Stimulated activated effector memory CD8-positive, alpha-beta T cell treated with anti-CD3 and anti-CD28 coated beads, Interleukin-12 subunit alpha, Interleukin-12 subunit beta, amount 100 ng/mL, for 72 hours (primary cell): Measurements from ENCODE around the gene ARPC1A.
"Not testable (repeated sequence)": the region's sequence is repeated elsewhere in the genome, so short reads cannot be mapped to it uniquely, and the experiment has no call there.

Experiments
- ATAC-seq: fragments of 150-1000 bp; cut with Tn5 transposase; 2 replicates; pipeline ENCODE4 v1.10.0; 2021
- DNase-seq, 2 donors: peaks; one replicate each; pipeline ENCODE4 v3.0.0; 2021 to 2022; ENCODE audit warnings: low spot score in 2 of 2
- H3K27ac Mint-ChIP-seq: one replicate; pipeline ENCODE4 v1.8.0; 2022; ENCODE audit warnings: mild to moderate bottlenecking, mixed read lengths
- H3K36me3 Mint-ChIP-seq: one replicate; pipeline ENCODE4 v1.8.0; 2022; ENCODE audit warnings: mild to moderate bottlenecking, mixed read lengths
- H3K4me1 Mint-ChIP-seq: one replicate; pipeline ENCODE4 v1.8.0; 2022; ENCODE audit warnings: mixed read lengths
- H3K4me3 Mint-ChIP-seq: one replicate; pipeline ENCODE4 v1.8.0; 2022; ENCODE audit warnings: mild to moderate bottlenecking, mixed read lengths
- H3K9me3 Mint-ChIP-seq: one replicate; pipeline ENCODE4 v1.8.0; 2022; ENCODE audit warnings: mixed read lengths

The ARPC1A gene

DNA sequence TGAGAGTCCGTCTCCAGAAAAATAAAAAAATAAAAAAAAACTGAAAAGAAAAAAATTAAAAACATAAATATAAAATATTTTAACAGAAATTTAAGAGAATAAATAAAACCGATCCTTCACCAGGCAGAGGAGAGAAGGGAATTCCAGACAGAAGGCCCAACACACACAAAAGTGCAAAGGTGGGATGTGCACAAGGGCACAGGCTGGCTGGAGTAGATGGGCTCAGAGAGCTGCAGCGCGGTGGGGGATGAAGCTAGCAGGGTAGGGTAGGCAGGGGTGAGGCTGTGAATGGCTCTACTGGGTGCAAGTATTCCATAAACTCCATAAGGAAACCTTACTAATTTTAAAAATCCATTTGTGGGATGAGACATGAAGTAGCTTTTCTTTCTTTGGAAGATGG is 15.7 kb upstream of the ARPC1A start:
- Mint-ChIP-seq H3K9me3 (no peaks in the 10 kb centered on the region), H3K36me3 (no peaks in the 10 kb centered on the region), H3K27ac (no peak overlapping the region), H3K4me1 (peaks cover 19% of the 10 kb centered on the region), H3K4me3 (no peak overlapping the region)
- ATAC-seq: no peak
- no peak for DNase-seq

DNA sequence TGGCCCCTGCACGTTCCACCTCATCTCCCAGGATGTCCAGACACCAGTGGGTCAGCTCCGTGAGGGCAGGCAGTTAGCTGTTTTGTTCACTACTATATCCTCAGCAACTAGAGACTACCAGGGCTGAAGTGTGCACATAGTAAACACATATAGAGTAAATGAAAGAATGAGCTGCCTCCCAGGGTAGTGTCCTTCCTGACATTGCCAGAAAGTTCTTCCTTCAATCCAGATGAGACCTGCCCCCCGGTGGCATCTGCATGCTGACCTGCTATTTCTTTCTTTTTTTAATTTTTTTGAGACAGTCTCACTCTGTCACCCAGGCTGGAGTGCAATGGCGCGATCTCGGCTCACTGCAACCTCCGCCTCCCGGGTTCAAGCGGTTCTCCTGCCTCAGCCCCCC is 14.0 kb upstream of the ARPC1A start:
- Mint-ChIP-seq H3K9me3 (no peaks in the 10 kb centered on the region), H3K4me3 (no peak overlapping the region), H3K36me3 (no peaks in the 10 kb centered on the region), H3K4me1 (peaks cover 19% of the 10 kb centered on the region), H3K27ac (no peak overlapping the region)
- DNase-seq (no peak), ATAC-seq (no peak)

- Mint-ChIP-seq H3K27ac (no peak overlapping the region), H3K36me3 (no peaks in the 10 kb centered on the region), H3K4me1 (peaks cover 19% of the 10 kb centered on the region), H3K9me3 (no peaks in the 10 kb centered on the region), H3K4me3 (no peak overlapping the region)
- ATAC-seq: peak; percentile 53
- peak; percentile 71 to 86 for DNase-seq
These were observed 13.1 kb upstream of the ARPC1A start for GRCh38 chr7:99312316-99313203.

GRCh38 chr7:99313204-99313573 is 12.5 kb upstream of the ARPC1A start:
- H3K27ac Mint-ChIP-seq: no peak overlapping the region

DNA sequence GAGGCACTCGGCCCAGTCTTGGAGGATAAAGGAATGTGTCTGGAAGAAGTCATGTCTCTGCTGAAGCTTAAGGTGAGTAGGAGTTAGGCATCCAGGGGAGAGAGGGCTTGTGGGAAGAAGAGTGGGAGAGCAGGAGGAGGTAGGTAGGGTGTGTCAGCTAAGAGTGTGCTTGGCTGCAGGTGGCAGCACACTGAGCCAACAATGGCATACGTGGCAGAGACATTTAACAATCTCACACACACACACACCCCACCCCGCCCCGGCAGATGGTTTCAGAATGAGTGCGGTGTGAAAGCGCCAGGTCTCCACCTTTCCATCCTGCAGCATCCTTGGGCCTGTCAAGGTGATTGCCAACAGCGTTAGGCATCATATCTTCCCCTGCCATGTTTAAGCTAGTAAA is 11.2 kb upstream of the ARPC1A start:
- Mint-ChIP-seq H3K27ac (no peak overlapping the region), H3K9me3 (no peaks in the 10 kb centered on the region), H3K4me1 (peaks cover 19% of the 10 kb centered on the region), H3K4me3 (no peak overlapping the region), H3K36me3 (no peaks in the 10 kb centered on the region)
- peak in 1 of 2 donors; percentile 62 for DNase-seq
- ATAC-seq: peak; percentile 88

More at GRCh38 chr7:99313204-99313573, 12.5 kb upstream of the ARPC1A start:
- Mint-ChIP-seq H3K4me3 (no peak overlapping the region), H3K4me1 (peaks cover 19% of the 10 kb centered on the region), H3K36me3 (no peaks in the 10 kb centered on the region), H3K9me3 (no peaks in the 10 kb centered on the region)
- no peak for DNase-seq
- ATAC-seq: no peak

DNA sequence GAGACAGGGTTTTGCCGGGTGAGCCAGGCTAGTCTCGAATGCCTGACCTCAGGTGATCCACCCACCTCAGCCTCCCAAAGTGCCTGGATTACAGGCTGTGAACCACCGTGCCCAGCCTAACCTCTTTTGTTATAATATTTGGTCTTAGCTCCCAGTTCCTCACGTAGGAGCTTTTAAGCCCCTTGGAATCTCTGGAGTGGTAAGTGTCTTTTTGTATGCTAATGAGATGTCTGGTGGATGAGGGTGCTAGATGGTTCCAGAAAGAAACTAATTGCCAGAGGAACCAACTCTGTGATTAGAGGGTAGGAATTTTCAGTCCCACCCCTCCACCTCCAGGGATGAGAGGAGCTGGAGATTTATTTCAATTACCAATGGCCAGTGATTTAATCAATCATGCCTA is 5.3 kb upstream of the ARPC1A start:
- DNase-seq (no peak), ATAC-seq (no peak)
- Mint-ChIP-seq H3K36me3 (peaks cover 12% of the 10 kb centered on the region), H3K27ac (no peak overlapping the region), H3K9me3 (no peaks in the 10 kb centered on the region), H3K4me3 (no peak overlapping the region), H3K4me1 (no peaks in the 10 kb centered on the region)

- not testable (repeated sequence) for ATAC-seq, H3K4me3 Mint-ChIP-seq, H3K27ac Mint-ChIP-seq, DNase-seq, H3K9me3 Mint-ChIP-seq
- Mint-ChIP-seq H3K36me3 (peaks cover 35% of the 10 kb centered on the region), H3K4me1 (peaks cover 11% of the 10 kb centered on the region)
These were observed 3.0 kb upstream of the ARPC1A start for GRCh38 chr7:99322659-99323058.

DNA sequence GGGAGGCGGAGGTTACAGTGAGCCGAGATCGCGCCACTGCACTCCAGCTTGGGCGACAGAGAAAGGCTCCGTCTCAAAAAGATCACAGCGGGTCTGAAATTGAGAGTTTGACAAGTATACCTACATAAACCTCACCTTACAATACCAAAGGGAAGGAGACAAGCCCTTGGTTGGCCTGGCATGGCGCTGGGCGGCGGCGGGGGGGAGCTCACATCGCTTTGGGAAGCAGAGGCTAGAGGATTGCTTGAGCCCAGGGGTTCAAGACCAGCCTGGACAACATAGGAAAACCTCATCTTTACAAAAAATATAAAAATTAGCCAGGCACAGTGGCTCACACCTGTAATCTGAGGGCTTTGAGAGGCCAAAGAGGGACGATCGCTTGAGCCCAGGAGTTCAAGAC is 1.1 kb upstream of the ARPC1A start:
- Mint-ChIP-seq H3K4me3 (peak overlapping the region; percentile 88), H3K27ac (peak overlapping the region; percentile 94), H3K36me3 (peaks cover 38% of the 10 kb centered on the region), H3K4me1 (peaks cover 26% of the 10 kb centered on the region), H3K9me3 (no peaks in the 10 kb centered on the region)
- no peak for ATAC-seq
- no peak for DNase-seq

GRCh38 chr7:99325001-99325493 is 651 bp upstream of the ARPC1A start:
- ATAC-seq (no peak), DNase-seq (no peak)
- H3K4me3 Mint-ChIP-seq: peak overlapping the region; percentile 88
- H3K36me3 Mint-ChIP-seq: peaks cover 38% of the 10 kb centered on the region
- peaks cover 31% of the 10 kb centered on the region for H3K4me1 Mint-ChIP-seq
- H3K27ac Mint-ChIP-seq: peak overlapping the region; percentile 94
- no peaks in the 10 kb centered on the region for H3K9me3 Mint-ChIP-seq

GRCh38 chr7:99326408-99326782 is 697 bp downstream of the ARPC1A start:
- peaks cover 43% of the 10 kb centered on the region for H3K4me1 Mint-ChIP-seq
- H3K9me3 Mint-ChIP-seq: no peaks in the 10 kb centered on the region
- H3K36me3 Mint-ChIP-seq: peaks cover 44% of the 10 kb centered on the region

DNA sequence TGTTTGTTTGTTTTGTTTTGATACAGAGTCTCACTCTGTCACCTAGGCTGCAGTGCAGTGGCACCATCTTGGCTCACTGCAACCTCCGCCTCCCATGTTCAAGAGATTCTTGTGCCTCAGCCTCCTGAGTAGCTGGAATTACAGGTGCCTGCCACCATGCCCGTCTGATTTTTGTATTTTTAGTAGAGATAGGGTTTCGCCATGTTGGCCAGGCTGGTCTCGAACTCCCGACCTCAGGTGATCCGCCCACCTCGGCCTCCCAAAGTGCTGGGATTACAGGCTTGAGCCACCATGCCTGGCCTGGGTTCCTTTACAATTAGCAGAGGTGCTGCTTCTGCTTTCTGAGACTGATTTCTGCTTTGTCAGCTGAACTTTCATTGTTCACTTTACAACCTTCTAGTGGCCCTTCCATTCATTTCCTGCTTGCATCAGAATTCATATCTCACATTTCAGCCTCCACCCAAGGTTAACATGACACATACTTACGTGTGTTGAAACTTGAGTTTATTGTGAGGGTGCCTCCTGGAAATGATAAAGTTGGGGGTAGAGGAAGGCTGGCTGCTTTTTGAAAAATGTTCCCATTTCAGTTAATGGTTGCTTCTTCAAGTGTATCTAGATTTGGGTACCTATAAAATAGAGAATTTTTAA is 4.7 kb downstream of the ARPC1A start:
- ATAC-seq (peak; percentile 86), DNase-seq (peak in 1 of 2 donors; percentile 63)
- Mint-ChIP-seq H3K4me3 (peak overlapping the region; percentile 58), H3K4me1 (peaks cover 55% of the 10 kb centered on the region), H3K36me3 (peaks cover 72% of the 10 kb centered on the region), H3K27ac (peak overlapping the region; percentile 72)
- H3K9me3 Mint-ChIP-seq: not testable (repeated sequence)

More at GRCh38 chr7:99326408-99326782, 697 bp downstream of the ARPC1A start:
- Mint-ChIP-seq H3K27ac (peak overlapping the region; percentile 94), H3K4me3 (peak overlapping the region; percentile 88)
- ATAC-seq (no peak), DNase-seq (no peak)

- Mint-ChIP-seq H3K36me3 (peaks cover 72% of the 10 kb centered on the region), H3K27ac (peak overlapping the region; percentile 65), H3K4me1 (peaks cover 55% of the 10 kb centered on the region), H3K9me3 (no peaks in the 10 kb centered on the region), H3K4me3 (peak overlapping the region; percentile 58)
- DNase-seq: no peak
- ATAC-seq: peak; percentile 45
These were observed 5.3 kb downstream of the ARPC1A start for GRCh38 chr7:99331002-99331401.

GRCh38 chr7:99339595-99339994 is 13.9 kb downstream of the ARPC1A start:
- Mint-ChIP-seq H3K36me3 (peaks cover 100% of the 10 kb centered on the region), H3K9me3 (no peaks in the 10 kb centered on the region), H3K4me3 (no peak overlapping the region), H3K4me1 (peaks cover 5% of the 10 kb centered on the region), H3K27ac (no peak overlapping the region)
- no peak for ATAC-seq
- no peak for DNase-seq

- peaks cover 100% of the 10 kb centered on the region for H3K36me3 Mint-ChIP-seq
- DNase-seq (no peak), ATAC-seq (no peak)
- H3K4me1 Mint-ChIP-seq: peaks cover 5% of the 10 kb centered on the region
- no peak overlapping the region for H3K4me3 Mint-ChIP-seq
- no peak overlapping the region for H3K27ac Mint-ChIP-seq
- no peaks in the 10 kb centered on the region for H3K9me3 Mint-ChIP-seq
These were observed 15.0 kb downstream of the ARPC1A start for GRCh38 chr7:99340659-99341058.

DNA sequence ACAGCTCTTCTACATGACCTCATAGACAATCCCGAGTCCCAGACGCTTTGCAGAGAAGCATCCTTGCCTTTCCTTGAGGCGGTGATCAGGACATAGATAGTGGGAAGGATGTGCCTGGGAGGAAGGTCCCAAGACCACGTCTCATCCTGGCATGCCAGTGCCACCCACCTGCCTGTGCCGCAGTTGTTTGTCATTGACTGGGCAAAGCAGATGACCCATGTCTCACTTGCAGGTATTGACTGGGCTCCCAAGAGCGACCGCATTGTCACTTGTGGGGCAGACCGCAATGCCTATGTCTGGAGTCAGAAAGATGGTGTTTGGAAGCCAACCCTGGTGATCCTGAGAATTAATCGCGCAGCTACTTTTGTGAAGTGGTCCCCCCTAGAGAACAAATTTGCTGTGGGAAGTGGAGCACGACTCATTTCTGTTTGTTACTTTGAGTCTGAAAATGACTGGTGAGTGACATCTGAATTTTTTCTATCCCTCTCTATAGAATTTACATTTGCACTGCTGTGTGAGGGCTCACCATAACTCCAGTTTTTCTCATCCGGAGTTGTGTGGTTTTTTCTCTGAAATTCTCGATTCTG is 18.5 kb downstream of the ARPC1A start:
- peak overlapping the region; percentile 32 for H3K27ac Mint-ChIP-seq
- DNase-seq: no peak
- H3K36me3 Mint-ChIP-seq: peaks cover 100% of the 10 kb centered on the region
- no peak for ATAC-seq
- no peaks in the 10 kb centered on the region for H3K9me3 Mint-ChIP-seq
- peaks cover 5% of the 10 kb centered on the region for H3K4me1 Mint-ChIP-seq
- no peak overlapping the region for H3K4me3 Mint-ChIP-seq
